GM18858 (cell line): Measurements from ENCODE around the gene EXD3.
"Not testable (repeated sequence)": the region's sequence is repeated elsewhere in the genome, so short reads cannot be mapped to it uniquely, and the experiment has no call there.

Source experiments
- ATAC-seq: cut with Tn5 transposase; IDR thresholded peaks from one replicate; pipeline ENCODE4 v1.9.1; 2021; ENCODE audit not compliant: unreplicated experiment

Gene EXD3

DNA sequence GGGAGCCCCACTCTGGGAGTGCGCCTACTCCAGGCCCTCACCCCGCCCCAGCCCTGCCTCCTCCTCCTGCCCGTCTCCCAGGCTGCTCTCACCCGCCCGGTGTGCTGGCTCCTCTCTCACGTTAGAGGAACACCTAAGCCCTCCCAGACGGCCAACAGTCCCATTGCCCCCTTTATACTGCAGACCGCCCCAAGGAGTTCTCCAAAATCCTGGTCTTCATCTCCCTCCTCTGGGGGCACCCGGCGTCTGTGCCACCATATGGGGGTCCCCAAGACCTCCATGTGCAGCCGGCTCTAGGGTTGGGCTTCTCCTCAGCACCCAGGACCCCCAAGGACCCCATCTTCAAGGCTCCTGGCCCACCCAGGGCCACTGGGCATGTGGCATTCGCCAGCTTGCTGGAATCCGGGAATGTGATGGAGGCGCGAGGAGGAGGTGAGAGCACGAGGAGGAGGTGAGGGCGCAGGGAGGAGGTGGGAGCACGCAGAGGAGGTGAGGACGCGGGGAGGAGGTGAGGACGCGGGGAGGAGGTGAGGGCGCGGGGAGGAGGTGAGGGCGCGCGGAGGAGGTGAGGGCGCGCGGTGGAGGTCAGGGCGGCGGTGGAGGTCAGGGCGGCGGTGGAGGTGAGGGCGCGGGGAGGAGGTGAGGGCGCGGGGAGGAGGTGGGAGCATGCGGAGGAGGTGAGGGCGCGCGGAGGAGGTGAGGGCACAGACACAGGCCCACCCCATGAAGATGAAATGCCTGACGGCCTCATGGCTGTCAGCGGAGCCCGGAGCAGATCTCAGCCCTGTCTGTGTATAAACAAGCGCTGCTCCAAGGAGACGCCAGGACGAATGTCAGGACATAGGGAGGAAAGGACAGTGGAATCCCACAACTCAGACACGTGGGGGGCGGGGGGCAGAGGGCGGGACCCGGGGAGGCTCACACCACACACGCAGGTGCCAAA lies 41.2 kb downstream of the EXD3 start:
- ATAC-seq: no peak

DNA sequence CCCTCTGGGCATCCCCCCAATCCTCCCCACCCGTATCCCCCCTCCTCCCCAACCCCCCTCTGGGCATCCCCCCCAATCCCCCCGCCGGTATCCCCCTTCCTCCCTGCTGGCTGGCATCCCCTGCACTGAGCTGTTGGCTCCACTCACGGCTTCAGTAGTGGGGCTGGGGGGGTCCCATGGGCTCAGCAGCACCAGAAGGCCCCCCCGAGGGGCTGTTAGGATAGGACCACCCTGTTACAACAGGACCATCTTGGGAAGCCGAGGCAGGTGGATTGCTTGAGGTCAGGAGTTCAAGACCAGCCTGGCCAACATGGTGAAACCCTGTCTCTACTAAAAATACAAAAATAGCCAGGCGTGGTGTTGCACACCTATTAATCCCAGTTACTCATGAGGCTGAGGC lies 42.4 kb downstream of the EXD3 start:
- no peak for ATAC-seq

DNA sequence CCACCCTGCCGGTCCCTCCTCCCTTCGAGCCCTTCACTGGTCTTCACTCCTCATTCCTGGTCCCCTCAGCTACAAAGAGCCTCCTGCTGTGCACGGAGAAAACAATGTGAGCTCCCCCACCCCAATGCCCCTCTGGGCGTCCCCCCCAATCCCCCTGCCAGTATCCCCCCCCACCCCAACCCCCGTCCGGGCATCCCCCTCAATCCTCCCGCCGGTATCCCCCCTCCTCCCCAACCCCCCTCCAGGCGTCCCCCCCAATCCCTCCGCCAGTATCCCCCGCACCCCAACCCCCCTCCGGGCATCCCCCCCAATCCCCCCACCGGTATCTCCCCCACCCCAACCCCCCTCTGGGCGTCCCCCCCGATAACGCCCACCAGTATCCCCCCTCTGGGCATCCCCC lies 42.8 kb downstream of the EXD3 start:
- no peak for ATAC-seq

DNA sequence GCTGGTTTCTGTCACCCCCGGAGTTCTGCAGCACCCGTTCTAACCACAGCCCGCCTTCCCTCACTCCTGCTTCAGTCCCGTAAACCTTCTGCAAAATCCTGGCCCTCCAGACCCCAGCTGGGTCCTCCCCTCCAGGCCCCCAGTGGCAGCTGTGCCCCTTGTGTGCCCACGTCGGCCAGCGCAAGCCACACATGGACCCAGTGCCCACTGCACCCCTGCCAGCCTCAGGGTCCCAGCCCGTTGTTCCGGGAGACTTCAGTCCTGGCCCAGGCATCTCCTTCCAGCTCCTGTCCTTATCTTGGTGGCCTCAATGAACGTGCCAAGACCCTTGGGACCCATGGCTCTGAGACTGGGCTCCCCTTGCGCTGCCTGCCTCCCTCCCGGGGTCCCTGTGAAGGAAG lies 43.2 kb downstream of the EXD3 start:
- ATAC-seq: no peak

DNA sequence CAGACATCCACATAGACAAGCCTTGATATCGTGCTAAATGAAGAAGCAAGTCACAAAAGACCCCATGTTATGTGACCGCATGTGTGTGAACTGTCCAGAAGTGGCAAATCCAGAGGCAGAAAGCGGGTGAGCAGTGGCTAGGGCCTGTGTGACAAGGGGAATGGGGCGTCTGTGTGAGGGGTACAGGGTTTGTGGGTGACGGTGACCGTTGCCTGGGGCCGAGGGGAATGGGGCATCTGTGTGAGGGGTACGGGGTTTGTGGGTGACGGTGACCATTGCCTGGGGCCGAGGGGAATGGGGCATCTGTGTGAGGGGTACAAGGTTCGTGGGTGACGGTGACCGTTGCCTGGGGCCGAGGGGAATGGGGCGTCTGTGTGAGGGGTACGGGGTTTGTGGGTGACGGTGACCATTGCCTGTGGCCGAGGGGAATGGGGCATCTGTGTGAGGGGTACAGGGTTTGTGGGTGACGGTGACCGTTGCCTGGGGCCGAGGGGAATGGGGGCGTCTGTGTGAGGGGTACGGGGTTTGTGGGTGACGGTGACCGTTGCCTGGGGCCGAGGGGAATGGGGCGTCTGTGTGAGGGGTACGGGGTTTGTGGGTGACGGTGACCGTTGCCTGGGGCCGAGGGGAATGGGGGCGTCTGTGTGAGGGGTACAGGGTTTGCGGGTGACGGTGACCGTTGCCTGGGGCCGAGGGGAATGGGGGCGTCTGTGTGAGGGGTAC lies 44.1 kb downstream of the EXD3 start:
- ATAC-seq: not testable (repeated sequence)

DNA sequence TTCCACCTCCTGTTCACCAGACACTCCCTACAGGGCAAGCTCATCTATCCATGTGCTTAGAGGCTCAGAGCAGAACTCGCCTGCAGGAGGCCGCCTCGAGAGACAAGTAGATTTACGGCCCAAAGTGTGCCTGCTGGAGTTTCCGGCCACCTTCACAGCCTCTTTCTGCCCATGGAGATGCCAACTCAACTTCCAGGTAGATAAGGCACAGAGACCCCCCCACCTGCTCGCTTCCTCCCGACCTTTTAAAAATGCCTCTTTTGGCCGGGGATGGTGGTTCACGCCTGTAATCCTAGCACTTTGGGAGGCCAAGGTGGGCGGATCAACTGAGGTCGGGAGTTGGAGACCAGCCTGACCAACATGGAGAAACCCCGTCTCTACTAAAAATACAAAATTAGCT lies 46.6 kb downstream of the EXD3 start:
- ATAC-seq: no peak

DNA sequence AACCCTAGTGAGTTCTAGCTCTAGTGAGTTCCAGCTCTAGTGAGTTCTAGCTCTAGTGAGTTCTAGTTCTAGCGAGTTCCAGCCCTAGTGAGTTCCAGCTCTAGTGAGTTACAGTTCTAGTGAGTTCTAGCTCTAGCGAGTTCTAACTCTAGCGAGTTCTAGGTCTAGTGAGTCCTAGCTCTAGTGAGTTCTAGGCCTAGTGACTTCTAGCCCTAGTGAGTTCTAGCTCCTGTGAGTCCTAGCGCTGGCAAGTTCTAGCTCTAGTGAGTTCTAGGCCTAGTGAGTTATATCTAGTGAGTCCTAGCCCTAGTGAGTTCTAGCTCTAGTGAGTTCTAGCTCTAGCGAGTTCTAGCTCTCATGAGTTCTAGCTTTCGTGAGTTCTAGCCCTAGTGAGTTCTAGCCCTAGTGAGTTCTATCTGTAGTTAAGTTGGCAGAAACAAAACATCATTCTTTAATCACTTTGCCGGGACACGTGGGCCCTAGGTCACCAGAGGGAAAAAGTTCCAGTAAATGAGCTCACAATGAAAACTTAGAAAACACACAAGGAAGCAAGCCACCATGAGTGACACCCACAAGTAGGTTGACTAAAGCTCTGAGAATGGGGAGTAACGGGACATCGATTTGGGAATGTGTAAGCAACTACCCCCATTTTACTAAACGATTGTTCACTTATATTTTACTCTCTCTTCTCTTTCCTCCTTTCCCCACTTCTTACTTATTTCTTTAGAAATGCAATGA lies 47.5 kb downstream of the EXD3 start:
- ATAC-seq: no peak

DNA sequence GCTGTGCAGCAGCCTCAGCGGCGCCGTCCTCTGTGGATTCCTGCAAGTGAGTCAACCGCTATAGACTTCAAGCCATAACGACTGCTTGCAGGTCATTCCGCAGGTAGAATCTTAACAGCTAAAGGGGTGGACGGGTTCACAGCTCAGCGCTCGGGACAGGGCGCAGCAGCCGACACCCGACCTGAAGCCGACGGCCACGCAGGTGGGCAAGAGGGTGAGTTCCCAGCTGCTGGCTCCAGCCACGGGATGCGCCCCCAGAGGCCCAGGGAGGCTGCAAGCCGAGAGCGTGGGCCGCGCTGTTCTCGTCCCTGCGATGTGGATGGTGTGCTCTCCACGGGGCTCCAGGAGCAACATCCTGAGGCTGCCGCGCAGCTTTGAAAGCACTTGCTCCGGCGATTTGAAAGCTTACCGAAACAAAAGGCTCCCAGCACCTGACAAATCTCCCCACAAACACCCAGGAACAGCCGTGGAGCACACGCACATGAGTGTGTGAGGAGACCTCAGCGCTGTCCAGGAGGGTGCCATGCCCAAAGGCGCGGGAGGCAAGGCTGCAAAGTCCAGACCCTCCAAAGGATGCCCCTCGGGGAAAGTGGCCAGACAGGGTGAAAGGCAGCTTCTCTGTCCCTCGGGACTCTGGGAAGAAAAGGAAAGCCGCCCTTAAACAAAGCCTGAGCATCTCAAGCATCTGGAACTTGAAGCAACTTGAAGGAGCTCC lies 48.7 kb downstream of the EXD3 start:
- ATAC-seq: no peak

DNA sequence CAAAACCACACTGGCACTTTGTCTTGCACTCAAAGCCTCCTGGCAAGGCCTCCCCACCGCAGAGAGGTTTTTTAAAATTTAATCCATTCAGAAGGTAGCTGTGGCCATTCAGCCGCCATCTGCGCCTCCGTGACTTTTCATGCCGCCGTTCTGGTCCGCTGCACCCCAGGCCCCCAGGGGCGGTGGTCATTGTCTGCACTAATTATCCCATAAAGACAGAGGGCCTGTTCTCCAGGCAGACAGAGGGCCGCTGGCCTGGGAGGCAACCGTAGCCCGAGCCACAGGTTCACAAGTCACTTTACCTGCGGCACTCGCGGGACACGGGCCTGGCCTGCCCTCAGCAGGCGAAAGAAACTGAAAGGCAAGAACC lies 49.4 kb downstream of the EXD3 start:
- no peak for ATAC-seq

DNA sequence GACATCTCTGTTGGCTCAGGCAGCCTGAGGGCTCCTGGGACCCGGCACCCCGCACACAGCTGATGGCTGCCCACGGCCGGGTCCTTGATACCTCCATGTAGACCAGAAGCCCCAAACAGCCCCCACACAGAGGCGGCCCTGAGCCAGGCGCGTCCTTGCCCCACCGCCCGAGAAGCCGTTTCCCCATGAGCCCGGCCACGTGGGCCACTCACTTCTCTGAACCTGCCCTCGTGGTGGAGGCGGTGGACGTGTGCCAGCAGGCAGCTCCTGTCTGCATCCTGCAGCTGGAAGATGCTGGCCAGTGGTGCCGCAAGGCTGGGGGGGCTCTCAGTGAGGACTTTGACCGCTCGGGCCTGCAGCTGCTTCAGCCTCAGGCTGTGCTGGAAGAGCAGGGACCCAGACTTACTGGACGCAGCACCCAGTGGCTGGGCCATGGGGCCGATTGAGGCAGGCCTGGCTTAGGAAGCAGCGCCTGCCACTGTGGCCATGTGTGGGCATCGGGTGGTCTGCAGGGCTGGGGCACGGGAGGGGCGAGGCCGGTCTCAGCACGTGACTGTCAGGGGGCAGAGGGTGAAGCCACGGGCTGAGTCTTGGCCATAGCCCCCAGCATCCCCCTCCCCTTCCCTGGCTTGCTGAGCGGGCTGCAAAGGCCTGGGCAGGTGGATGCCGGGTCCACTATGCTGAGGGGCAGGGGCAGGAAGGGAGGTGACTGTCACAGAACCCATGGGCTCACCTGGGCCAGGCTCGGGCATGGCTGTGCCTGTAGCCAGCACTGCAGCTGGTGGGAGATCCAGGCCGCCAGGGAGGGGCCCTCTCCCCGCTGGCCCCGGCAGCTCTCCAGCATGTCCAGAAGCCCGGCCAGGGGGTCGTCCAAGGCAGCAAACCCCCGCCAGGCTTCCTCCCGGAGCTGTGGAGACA lies 50.0 kb downstream of the EXD3 start:
- ATAC-seq: no peak

DNA sequence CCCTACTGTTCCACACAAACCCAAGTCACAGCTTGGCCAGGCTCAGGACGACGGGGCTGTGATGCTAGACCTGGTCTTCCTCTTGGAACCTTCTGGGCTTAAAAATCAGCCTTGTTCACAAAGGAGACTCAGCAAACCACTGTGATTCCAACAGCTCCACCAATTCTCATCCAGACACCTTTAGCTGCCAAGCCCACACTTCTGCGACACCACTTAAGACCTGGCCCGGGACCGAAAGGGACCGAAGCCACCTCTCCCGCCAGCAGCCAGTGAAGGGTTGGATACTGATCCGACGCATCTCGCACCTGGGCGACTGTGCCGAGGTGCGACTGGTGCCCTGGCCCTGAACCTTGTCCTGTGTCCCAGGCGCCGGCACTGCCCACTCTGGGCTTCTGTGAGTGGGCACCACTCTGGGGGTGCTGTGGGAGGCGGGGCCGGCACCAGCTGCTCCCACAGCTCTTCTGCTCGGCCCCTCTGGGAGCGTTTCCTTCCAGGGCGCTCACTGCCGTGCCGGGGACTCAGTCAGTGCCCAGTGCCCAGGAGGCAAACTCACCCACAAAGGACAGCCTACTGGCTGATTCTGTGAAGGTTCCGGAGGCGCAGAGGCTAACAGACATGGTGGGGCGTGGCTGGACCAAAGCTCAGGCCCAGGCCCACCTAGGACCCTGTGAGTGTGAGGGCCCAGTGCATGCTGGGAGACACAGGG lies 50.9 kb downstream of the EXD3 start:
- ATAC-seq: no peak

DNA sequence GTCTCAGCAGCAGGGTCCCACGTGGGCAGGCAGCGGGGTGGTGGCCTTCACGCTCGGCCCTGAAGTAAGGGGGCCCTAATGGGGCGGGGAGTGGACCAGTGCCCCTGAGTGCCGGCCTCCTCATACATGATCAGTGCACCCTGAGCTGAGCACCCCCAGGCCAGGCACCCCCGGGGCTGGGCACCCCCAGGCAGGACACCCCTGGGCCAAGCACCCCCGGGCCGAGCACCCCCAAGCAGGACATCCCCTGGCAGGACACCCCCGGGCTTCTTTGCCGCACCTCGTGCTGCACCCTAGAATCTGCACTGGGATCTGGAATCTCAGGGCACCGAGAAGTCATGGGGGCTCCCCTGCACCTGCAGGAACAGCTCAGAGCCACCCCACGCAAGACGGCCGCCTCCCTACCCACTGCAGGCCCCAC lies 51.4 kb downstream of the EXD3 start:
- no peak for ATAC-seq

DNA sequence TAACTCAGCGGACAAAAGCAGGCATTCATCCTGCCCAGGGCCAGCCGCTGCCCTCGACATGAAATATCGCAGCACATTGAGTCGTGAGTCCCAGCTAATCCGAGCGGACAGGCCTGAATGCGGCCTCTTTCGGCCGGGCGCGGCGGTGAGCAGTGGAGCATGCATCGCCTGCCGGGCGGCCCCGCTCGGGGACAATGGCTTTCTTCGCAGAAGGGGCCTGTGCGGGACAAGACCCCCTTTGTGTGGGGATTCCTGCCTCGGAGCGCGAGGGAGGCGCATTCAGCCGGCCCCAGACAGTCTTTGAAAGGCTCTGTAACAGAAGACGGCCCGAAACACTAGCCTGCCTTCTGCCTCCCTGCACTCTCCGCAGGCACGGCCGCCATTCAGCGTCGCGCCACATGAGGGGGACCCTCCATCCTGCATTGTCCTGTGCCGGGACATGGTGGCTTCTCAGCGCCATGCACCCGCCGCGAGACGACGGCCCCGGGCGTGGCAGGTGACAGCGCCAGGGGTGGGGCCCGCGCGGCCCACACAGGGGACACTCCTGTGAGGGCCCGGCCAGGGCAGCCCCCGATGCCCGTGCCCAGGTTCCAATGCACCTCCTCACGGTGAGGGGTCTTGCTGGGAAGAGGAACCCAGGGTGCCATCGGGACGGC lies 52.0 kb downstream of the EXD3 start:
- no peak for ATAC-seq

DNA sequence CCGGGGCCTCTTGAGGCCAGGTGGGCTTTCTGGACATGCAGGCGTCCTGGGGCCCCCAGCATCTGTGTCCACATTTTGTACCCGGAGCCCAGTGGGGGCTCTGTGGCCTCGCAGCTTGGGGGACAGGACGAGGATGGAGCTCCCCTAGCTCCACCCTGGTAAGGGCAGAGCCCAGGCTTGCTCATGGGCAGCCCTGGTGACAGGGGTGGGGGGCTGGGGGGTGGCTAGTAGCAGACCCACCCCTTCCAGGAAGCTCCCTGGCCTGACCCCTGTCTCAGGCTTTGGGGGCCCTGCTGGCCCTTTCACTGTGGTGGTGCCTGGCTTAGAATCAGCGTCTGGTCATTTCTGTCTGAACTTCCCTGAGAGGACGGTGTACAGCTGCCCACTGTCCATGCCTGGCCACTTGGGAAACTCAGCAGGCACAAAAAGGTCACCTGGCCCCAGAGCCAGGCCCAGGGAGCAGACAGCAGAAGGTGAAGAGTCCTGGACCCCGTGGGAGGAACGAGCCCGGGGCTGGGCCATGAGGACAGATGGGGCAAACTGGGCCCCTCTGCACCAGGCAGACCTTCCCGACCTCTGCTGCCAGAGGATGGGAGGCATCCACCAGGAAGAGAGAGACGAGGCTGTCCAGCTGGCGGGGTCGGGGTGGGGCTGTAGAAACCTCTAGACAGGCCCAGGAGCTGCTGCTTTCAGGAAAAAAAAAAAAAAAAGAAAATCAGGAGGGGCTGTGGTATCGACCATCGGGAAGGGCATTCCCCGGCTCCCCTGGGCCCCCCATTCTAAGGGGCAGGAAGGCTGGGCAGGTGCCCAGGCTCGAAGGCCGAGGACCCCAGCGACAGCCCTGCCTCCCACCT lies 52.8 kb downstream of the EXD3 start:
- ATAC-seq: no peak

DNA sequence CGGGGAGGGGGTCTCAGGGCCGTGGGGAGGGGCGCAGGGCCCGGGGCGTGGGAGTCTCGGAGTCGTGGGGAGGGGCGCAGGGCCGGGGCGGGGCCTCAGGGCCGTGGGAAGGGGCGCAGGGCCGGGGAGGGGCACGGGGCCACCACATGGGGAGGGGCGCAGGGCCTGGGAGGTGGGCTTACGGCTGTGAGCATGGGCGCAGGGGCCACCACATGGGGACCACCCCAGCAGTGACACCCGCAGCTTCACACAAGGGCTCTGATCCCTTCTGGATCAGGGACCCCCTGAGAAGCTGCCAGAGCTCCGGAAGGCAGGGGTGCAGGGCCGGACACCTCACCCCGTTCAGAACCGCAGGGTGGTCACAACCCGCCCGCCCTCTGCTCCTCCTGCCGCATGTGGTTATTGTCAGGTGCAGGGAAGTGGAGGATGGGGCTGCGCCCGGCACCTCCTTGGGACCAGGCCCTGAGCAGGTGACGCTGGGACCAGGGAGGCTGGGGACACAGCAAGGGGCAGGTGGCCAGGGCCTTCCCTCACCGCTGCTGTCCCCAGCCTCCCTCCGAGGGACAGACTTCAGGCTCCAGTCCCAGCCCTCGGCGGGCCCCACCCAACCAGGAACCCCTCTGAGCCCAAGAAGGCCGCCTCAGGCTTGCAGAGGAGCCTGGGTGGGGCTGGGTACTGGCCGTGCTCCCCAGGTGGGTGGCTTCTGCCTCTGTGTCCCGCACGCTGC lies 53.7 kb downstream of the EXD3 start:
- no peak for ATAC-seq

DNA sequence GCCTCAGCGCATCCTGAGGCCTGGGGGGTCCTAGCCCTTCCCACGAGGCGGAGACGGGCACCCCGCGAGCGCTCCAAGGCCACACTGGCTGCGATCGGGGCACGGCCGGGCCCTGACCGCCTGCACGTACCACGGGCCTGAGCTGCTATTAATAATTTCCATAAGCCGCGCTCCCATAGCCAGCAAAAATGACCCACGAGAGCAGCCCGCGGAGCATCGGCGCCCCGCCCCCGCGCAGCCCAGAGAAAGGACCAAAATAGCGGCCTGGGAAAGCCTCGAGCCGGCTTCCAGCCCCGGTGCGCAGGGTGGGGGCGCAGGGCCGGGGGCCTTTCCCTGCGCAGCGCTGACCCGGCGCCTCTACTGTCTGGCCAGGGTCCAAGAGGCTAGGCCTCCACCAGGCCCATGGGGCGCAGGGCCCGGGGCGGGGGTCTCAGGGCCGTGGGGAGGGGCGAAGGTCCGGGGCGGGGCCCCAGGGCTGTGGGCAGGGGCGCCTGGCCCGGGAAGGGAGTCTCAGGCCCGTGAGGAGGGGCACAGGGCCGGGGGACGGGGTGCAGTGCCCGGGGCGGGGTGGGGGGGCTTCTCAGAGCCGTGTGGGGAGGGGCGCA lies 54.4 kb downstream of the EXD3 start:
- no peak for ATAC-seq
